Measurements from ENCODE around the gene VWCE. TPM values are rescaled to one million over a fixed set of nuclear protein-coding genes. Genes with fewer than 3 reads are reported as not detected.
A peak's percentile ranks its signal among the peaks of the same experiment; 100 is the strongest.

VWCE gene
- total RNA-seq, 2 experiments from 2014 or later, result 6.6 TPM

DNA sequence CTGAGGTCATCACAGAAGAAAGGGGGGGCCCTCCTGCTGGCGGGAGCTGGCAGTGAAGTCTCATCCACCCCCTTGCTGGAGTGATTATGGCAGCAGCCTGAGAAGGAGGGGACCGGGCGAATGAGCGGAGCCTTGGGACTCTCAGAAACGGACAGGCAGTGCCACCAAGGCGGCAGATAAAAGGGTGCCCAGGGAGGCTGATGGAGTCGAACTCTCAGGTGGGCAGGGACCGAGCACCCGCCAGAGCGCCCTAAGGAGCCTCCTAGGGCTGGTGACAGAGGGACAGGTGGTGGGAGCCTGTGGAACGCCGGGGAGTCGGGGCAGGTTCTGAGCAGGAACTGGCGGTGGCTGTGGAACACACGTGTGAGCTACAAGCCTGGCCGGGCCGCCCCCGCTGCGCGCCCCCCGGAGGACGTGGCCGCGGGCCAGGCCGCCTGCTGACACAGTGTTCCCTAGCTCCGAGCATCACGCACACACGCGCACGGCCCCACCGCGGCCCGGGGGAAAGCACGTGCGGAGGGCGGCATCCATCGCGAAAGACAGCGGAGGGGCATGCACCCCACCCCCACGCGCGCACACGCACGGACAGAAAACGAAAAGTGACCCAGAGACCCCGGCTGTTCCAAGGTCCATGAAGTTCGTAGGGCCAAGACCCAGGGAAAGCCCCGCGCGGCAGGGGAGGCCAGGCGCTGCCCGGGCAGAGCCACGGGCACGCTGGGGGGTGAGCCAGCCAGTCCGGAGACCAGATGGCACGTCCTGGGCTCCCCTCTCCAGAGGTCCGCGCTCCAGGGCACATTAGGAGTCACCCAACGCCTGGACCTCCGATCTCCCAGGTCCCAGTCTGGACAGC lies 1.0 kb downstream of the VWCE start:
- intact Hi-C loops (cut with micrococcal nuclease), result loop anchor here (1.0 to 2.0 kb wide), 3 partner anchors 39 to 519 kb away; partner anchors contain the start of genes DDB1 and TKFC
- Mint-ChIP-seq H3K27ac (peak overlapping the region; percentile 72), H3K9me3 (no peaks in the 10 kb centered on the region), H3K4me3 (peak overlapping the region; percentile 84), H3K4me1 (ENCODE audit: low read depth) (peaks cover 29% of the 10 kb centered on the region), H3K36me3 (ENCODE audit: low read depth) (peaks cover 16% of the 10 kb centered on the region), H3K27me3 (ENCODE audit: low read depth) (peaks cover 9% of the 10 kb centered on the region)
- peak; percentile 42 for DNase-seq
- CTCF ChIA-PET, result interaction anchor here (0.6 to 2.1 kb wide), 12 partner anchors 12 to 463 kb away, joined by 3 to 10 read pairs (median 4); no protein-coding TSS in a partner anchor

DNA sequence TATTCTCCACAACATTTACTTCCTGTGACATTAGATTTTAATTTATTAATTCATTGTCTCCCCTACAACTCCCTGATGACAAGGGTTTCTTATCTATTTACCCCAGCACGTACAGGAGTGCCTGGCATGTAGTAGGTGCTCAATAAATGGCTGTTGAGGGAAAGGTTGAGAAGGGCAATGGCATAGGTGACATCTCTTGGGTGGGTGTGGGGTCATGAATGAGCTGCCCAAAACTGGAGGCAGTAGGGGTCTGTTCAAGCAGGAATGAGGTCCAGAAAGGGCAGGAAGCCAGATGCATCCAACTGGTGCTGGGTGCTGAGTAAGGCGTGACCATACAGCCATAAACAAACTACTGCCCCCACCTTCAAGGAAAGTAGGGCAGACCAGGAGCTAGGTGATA lies 2.8 kb downstream of the VWCE start:
- intact Hi-C loops (cut with micrococcal nuclease), result no loop called here
- H3K4me1 Mint-ChIP-seq (ENCODE audit: low read depth), result peaks cover 15% of the 10 kb centered on the region
- CTCF ChIA-PET, result interaction anchor here (1.0 kb wide), 1 partner anchor 22 kb away, joined by 7 read pairs; no protein-coding TSS in a partner anchor

DNA sequence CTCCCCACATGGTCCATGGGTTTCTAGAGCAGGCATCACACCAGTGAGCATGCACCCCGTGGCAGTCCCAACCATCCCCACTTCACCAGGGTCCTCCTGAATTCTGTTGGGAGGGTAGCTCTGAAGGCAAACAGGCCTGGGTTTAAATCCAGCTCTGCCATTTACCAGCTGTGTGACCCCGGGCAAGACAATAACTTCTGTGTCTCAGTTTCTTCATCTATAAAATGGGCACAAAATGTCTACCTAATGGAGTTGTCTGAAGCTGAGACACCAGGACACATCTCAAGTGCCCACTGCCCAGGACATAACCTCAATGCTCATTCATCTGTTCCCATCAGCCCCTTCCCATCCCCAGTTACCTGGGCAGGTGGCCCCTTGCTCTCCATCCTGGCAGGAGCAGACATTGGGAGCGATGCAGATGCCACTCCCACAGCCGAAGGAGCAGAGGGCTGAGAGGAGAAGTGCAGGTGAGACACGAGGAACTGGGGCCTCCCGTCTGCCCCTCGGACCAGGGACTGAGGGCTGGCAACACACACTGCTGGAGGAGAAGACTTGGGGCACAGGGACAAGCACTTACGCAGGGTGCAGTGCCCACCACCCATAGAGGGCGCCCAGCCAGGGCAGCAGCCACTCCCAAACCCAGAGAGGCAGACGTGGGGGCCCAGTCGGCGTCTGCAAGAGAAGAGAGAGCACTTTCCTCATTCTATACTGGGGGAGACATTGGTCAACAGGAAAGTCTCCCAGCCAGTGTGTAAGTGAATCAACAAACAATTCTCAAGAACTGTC lies 4.0 kb downstream of the VWCE start:
- Mint-ChIP-seq H3K4me1 (ENCODE audit: low read depth) (peaks cover 11% of the 10 kb centered on the region), H3K36me3 (ENCODE audit: low read depth) (peaks cover 3% of the 10 kb centered on the region), H3K9me3 (no peaks in the 10 kb centered on the region), H3K4me3 (no peak overlapping the region), H3K27me3 (ENCODE audit: low read depth) (peaks cover 9% of the 10 kb centered on the region), H3K27ac (no peak overlapping the region)
- DNase-seq, result no peak
- CTCF ChIA-PET, result interaction anchor here (0.5 to 1.0 kb wide), 3 partner anchors 15 to 94 kb away, joined by 3 to 5 read pairs (median 4); no protein-coding TSS in a partner anchor
- intact Hi-C loops (cut with micrococcal nuclease), result no loop called here

More for the DNA sequence above, 2.8 kb downstream of the VWCE start:
- peaks cover 9% of the 10 kb centered on the region for H3K27me3 Mint-ChIP-seq (ENCODE audit: low read depth)
- no peak for DNase-seq
- H3K27ac Mint-ChIP-seq, result no peak overlapping the region
- peak overlapping the region; percentile 29 for H3K4me3 Mint-ChIP-seq
- no peaks in the 10 kb centered on the region for H3K9me3 Mint-ChIP-seq
- peaks cover 3% of the 10 kb centered on the region for H3K36me3 Mint-ChIP-seq (ENCODE audit: low read depth)

GRCh38 chr11:61287338-61287977 lies 7.7 kb downstream of the VWCE start:
- Mint-ChIP-seq H3K27me3 (ENCODE audit: low read depth) (peaks cover 2% of the 10 kb centered on the region), H3K4me3 (no peak overlapping the region), H3K9me3 (no peaks in the 10 kb centered on the region), H3K27ac (no peak overlapping the region), H3K4me1 (ENCODE audit: low read depth) (peaks cover 1% of the 10 kb centered on the region), H3K36me3 (ENCODE audit: low read depth) (peaks cover 14% of the 10 kb centered on the region)
- intact Hi-C loops (cut with micrococcal nuclease), result no loop called here
- no peak for DNase-seq
- CTCF ChIA-PET, result interaction anchor here (0.6 kb wide), 2 partner anchors 73 to 423 kb away, joined by 3 read pairs; no protein-coding TSS in a partner anchor

GRCh38 chr11:61283613-61284012 lies 11.5 kb downstream of the VWCE start:
- no peak for DNase-seq
- H3K4me3 Mint-ChIP-seq, result no peak overlapping the region
- H3K27ac Mint-ChIP-seq, result no peak overlapping the region
- H3K9me3 Mint-ChIP-seq, result no peaks in the 10 kb centered on the region
- H3K36me3 Mint-ChIP-seq (ENCODE audit: low read depth), result peaks cover 18% of the 10 kb centered on the region
- CTCF ChIA-PET, result no interaction called here
- no peaks in the 10 kb centered on the region for H3K27me3 Mint-ChIP-seq (ENCODE audit: low read depth)
- intact Hi-C loops (cut with micrococcal nuclease), result no loop called here
- no peaks in the 10 kb centered on the region for H3K4me1 Mint-ChIP-seq (ENCODE audit: low read depth)

DNA sequence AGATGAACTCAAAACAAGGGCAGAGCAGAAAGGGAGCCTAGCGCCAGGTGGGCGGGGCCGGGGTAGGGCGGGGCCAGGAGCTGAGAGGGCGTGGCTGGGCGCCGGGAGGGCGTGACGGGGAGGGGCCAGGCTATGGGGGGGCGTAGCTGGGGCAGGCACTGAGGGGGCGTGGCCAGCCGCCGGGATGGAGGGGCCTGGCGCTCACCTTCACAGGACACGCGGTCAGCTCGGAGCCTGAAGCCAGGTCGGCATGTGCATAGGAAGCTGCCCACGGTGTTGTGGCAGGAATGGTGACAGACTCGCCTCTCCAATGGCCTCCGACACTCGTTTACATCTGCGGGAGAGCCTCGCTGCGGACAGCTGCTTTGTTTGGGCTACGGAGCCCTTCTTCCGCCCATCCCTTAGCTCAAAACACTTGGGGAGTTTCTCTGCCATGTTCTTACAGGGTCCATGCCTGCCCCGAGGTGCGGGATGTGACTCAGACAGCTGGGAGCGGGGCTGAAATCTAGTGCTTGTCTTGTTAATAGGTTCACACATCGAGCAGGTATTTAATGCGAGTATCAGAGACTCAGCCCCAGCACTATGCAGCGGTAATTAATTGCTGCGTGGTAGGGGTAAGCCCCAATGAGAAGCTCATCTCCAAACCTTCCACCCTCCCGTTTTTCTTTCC lies 13.4 kb downstream of the VWCE start:
- Mint-ChIP-seq H3K9me3 (no peaks in the 10 kb centered on the region), H3K36me3 (ENCODE audit: low read depth) (peaks cover 18% of the 10 kb centered on the region)
- peak; percentile 15 for DNase-seq

GRCh38 chr11:61280883-61281580 lies 14.1 kb downstream of the VWCE start:
- Mint-ChIP-seq H3K4me3 (no peak overlapping the region), H3K9me3 (no peaks in the 10 kb centered on the region), H3K27me3 (ENCODE audit: low read depth) (no peaks in the 10 kb centered on the region), H3K4me1 (ENCODE audit: low read depth) (no peaks in the 10 kb centered on the region), H3K36me3 (ENCODE audit: low read depth) (peaks cover 16% of the 10 kb centered on the region), H3K27ac (no peak overlapping the region)
- intact Hi-C loops (cut with micrococcal nuclease), result no loop called here
- DNase-seq, result no peak
- CTCF ChIA-PET, result interaction anchor here (2.4 kb wide), 1 partner anchor 13 kb away, joined by 7 read pairs; the partner anchor contains the start of gene VWCE

More for the DNA sequence above, 13.4 kb downstream of the VWCE start:
- no peaks in the 10 kb centered on the region for H3K4me1 Mint-ChIP-seq (ENCODE audit: low read depth)
- intact Hi-C loops (cut with micrococcal nuclease), result no loop called here
- H3K27me3 Mint-ChIP-seq (ENCODE audit: low read depth), result no peaks in the 10 kb centered on the region
- H3K27ac Mint-ChIP-seq, result no peak overlapping the region
- no peak overlapping the region for H3K4me3 Mint-ChIP-seq
- CTCF ChIA-PET, result interaction anchor here (1.0 to 2.4 kb wide), 2 partner anchors 13 to 27 kb away, joined by 3 to 7 read pairs; partner anchors contain the start of gene VWCE

DNA sequence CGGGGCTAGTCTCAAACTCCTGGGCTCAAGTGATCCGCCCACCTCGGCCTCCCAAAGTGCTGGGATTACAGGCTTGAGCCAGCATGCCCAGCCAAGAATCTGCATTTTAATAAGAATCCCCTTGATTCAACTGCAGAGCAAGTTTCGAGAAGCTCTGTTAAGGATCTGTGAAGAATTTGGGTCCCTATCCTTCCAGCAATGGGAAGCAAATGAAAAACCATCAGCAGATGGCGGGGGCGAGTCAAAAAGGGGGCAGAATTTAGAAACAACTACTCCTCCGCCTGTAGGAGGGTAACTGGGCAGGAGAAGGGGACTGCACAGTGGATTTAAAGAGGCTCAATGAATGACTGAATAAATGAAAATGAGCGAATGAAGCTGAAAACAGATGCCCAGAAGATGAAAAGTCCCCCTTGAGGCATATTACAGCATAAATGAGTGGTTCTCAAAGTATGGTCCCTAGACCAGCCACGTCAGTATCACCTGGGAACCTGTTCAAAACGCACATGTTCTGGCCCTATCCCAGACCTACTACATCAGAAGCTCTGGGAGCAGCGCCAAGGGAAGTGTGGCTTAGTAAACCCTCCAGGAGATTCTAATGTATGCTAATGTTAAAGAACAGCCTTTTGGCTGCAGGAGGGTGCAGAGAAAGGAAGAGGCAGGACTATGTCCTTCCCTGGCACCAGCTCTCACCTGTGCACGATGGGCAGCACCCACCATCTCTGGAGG lies 15.0 kb downstream of the VWCE start:
- no peaks in the 10 kb centered on the region for H3K4me1 Mint-ChIP-seq (ENCODE audit: low read depth)
- no peak overlapping the region for H3K27ac Mint-ChIP-seq
- no peaks in the 10 kb centered on the region for H3K9me3 Mint-ChIP-seq
- DNase-seq, result no peak
- no peak overlapping the region for H3K4me3 Mint-ChIP-seq
- no peaks in the 10 kb centered on the region for H3K27me3 Mint-ChIP-seq (ENCODE audit: low read depth)
- intact Hi-C loops (cut with micrococcal nuclease), result no loop called here
- H3K36me3 Mint-ChIP-seq (ENCODE audit: low read depth), result peaks cover 10% of the 10 kb centered on the region
- CTCF ChIA-PET, result no interaction called here

DNA sequence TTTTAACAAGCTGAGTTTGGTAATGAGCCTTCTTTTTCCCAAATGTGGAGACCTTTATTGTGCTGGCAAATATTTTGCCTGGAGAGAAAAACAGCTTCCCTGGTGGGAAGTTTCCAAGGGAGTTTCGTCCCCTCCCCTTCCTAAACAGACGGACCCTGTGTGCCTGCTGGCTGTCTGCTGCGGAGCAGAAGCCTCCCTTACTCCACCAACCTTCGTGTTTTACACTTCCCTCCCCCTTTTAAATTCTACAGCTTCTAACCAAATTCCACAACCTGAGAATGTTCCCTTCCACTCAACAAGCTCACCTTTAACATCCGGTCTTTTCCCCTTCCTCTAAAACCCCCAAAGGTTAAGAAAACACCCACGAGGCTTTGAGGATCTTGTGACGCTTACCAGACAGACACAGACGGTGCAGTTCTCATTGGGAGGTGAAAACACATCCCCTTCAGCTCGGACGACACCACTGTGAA lies 17.1 kb downstream of the VWCE start:
- Mint-ChIP-seq H3K4me3 (no peak overlapping the region), H3K9me3 (no peaks in the 10 kb centered on the region), H3K4me1 (ENCODE audit: low read depth) (no peaks in the 10 kb centered on the region), H3K27ac (no peak overlapping the region), H3K27me3 (ENCODE audit: low read depth) (no peaks in the 10 kb centered on the region), H3K36me3 (ENCODE audit: low read depth) (peaks cover 8% of the 10 kb centered on the region)
- intact Hi-C loops (cut with micrococcal nuclease), result no loop called here
- DNase-seq, result no peak
- CTCF ChIA-PET, result no interaction called here

GRCh38 chr11:61277186-61278000 lies 17.7 kb downstream of the VWCE start:
- H3K27me3 Mint-ChIP-seq (ENCODE audit: low read depth), result no peaks in the 10 kb centered on the region
- intact Hi-C loops (cut with micrococcal nuclease), result no loop called here
- CTCF ChIA-PET, result no interaction called here
- peaks cover 8% of the 10 kb centered on the region for H3K36me3 Mint-ChIP-seq (ENCODE audit: low read depth)
- no peak overlapping the region for H3K27ac Mint-ChIP-seq
- no peaks in the 10 kb centered on the region for H3K4me1 Mint-ChIP-seq (ENCODE audit: low read depth)
- H3K4me3 Mint-ChIP-seq, result no peak overlapping the region
- no peaks in the 10 kb centered on the region for H3K9me3 Mint-ChIP-seq
- DNase-seq, result no peak

All from activated naive CD4-positive, alpha-beta T cell treated with anti-CD3 and anti-CD28 coated beads for 36 hours (primary cell).